ENCODE results near the gene AQP1.

Gene AQP1

DNA sequence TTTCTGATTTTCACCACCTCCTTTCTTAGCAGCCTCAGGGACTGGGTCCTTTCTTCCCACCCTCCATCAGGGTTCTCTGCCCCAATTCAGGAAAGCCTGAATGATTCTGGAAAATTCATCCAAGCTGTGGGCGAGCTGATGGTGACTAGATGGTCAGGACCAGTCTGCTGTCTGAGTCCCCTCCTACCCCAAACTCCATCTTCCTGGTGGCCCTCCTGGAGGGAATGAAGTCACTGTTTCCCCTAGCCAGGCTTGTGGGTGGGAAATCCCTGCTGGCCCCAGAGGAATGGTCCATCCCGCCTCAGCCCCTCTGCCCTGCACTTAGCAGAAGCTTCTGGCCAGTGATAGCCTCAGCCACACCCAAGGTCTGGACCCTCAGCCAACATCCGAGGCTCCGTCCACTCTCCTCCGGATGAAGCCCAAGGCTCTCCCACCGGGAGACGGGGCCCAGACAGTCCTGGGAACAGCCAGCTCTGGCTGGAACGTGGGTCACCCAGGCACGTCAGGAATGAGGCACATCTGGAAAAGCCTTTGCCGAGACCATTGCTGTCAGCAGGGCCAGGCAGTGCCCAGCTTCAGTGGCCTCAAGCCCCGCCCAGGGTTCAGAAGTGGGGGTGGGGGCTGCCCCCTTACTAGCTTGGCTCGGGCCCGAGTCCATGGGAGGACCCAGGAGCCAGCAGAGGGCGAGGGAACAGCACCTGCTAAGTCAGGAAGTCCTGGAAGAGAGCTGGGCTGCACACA, 4.0 kb upstream of the AQP1 start:
- Histone ChIP-seq H3K9me3 (no peaks in the 10 kb centered on the region), H3K36me3 (no peaks in the 10 kb centered on the region), H3K4me3 (ENCODE audit: low read depth, low read length) (no peak overlapping the region), H3K4me1 (peaks cover 15% of the 10 kb centered on the region), H3K27me3 (no peaks in the 10 kb centered on the region)
- TF ChIP-seq CTCF (IDR thresholded peaks at IDR 0.05; ENCODE audit: low read depth, low read length) = no peak
- no peak for DNase-seq

GRCh38 chr7:30908681-30909080, 3.0 kb upstream of the AQP1 start:
- DNase-seq = no peak
- 0 out of 2 replicates have a peak, but pooled peaks have one; percentile 5 for TF ChIP-seq CTCF (IDR thresholded peaks at IDR 0.05; ENCODE audit: low read depth, low read length)
- no peaks in the 10 kb centered on the region for H3K36me3 ChIP-seq
- H3K4me1 ChIP-seq = peaks cover 23% of the 10 kb centered on the region
- H3K4me3 ChIP-seq (ENCODE audit: low read depth, low read length) = no peak overlapping the region
- no peaks in the 10 kb centered on the region for H3K9me3 ChIP-seq
- no peaks in the 10 kb centered on the region for H3K27me3 ChIP-seq

- Histone ChIP-seq H3K36me3 (no peaks in the 10 kb centered on the region), H3K27me3 (no peaks in the 10 kb centered on the region), H3K9me3 (no peaks in the 10 kb centered on the region), H3K4me3 (ENCODE audit: low read depth, low read length) (no peak overlapping the region), H3K4me1 (peaks cover 27% of the 10 kb centered on the region)
- no peak for DNase-seq
- no peak for TF ChIP-seq CTCF (IDR thresholded peaks at IDR 0.05; ENCODE audit: low read depth, low read length)
Measured at GRCh38 chr7:30909431-30909830, 2.2 kb upstream of the AQP1 start.

GRCh38 chr7:30910411-30911073, 1.1 kb upstream of the AQP1 start:
- H3K4me1 ChIP-seq = peaks cover 36% of the 10 kb centered on the region
- DNase-seq = peak; percentile 64
- no peak overlapping the region for H3K4me3 ChIP-seq (ENCODE audit: low read depth, low read length)

DNA sequence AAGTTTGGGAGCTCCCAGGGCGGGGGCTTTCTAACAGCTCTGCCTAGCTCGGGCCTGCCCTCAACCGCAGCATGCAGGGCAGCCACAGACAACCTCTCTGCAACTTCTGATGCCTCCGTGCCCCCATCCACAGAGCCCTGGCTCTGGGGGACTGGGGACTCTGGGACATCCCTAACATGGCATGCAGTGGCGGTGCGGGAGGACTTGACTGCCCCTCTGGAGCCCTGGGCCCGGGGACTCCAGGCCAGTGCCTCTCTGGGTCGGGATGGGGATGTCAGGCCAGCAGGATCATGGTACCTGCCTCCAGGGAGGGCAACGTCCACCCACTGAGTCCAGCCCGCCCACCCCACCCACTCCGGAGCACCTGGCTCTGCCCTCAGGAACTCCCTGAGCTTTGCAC, 520 bp upstream of the AQP1 start:
- Histone ChIP-seq H3K4me3 (ENCODE audit: low read depth, low read length) (no peak overlapping the region), H3K4me1 (peaks cover 36% of the 10 kb centered on the region), H3K36me3 (no peaks in the 10 kb centered on the region), H3K9me3 (no peaks in the 10 kb centered on the region), H3K27me3 (no peaks in the 10 kb centered on the region)
- no peak for TF ChIP-seq CTCF (IDR thresholded peaks at IDR 0.05; ENCODE audit: low read depth, low read length)
- no peak for DNase-seq

More at GRCh38 chr7:30910411-30911073, 1.1 kb upstream of the AQP1 start:
- no peaks in the 10 kb centered on the region for H3K9me3 ChIP-seq
- TF ChIP-seq CTCF (IDR thresholded peaks at IDR 0.05; ENCODE audit: low read depth, low read length) = no peak
- no peaks in the 10 kb centered on the region for H3K36me3 ChIP-seq
- H3K27me3 ChIP-seq = no peaks in the 10 kb centered on the region
